ENCODE measurements around the gene PCDHB12. TPM values are rescaled to one million over a fixed set of nuclear protein-coding genes. Genes with fewer than 3 reads are reported as not detected.

The PCDHB12 gene
- total RNA-seq, 6 experiments from 2014 or later, result 0.51 to 0.83 (median 0.63) TPM

DNA sequence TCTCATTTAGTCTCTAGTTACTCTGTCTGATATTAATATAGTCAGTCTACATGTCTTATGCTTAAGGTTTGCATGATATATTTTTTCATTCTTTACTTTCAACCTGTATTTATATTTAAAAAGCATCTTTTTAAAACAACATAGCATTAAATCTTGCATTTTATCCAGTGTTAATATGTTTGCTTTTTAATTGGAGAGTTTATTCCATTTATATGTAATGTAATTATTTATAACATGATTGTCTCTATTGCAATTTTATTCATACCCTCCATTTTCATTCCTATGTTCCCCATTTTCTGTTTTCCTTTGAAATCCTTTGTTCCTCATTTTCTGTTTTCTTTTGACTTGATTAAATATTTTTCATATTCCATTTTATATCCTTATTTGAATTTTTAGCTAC is 49.9 kb downstream of the PCDHB12 start:
- Mint-ChIP-seq H3K4me3 (no peak overlapping the region), H3K27me3 (ENCODE audit: insufficient read depth) (no peaks in the 10 kb centered on the region), H3K36me3 (ENCODE audit: low read depth) (peaks cover 74% of the 10 kb centered on the region), H3K27ac (no peak overlapping the region), H3K9me3 (peaks cover 92% of the 10 kb centered on the region), H3K4me1 (ENCODE audit: low read depth) (no peaks in the 10 kb centered on the region)
- no peak for DNase-seq
- TF ChIP-seq, protein P1, sequence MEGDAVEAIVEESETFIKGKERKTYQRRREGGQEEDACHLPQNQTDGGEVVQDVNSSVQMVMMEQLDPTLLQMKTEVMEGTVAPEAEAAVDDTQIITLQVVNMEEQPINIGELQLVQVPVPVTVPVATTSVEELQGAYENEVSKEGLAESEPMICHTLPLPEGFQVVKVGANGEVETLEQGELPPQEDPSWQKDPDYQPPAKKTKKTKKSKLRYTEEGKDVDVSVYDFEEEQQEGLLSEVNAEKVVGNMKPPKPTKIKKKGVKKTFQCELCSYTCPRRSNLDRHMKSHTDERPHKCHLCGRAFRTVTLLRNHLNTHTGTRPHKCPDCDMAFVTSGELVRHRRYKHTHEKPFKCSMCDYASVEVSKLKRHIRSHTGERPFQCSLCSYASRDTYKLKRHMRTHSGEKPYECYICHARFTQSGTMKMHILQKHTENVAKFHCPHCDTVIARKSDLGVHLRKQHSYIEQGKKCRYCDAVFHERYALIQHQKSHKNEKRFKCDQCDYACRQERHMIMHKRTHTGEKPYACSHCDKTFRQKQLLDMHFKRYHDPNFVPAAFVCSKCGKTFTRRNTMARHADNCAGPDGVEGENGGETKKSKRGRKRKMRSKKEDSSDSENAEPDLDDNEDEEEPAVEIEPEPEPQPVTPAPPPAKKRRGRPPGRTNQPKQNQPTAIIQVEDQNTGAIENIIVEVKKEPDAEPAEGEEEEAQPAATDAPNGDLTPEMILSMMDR (IDR thresholded peaks at IDR 0.05), result no peak

DNA sequence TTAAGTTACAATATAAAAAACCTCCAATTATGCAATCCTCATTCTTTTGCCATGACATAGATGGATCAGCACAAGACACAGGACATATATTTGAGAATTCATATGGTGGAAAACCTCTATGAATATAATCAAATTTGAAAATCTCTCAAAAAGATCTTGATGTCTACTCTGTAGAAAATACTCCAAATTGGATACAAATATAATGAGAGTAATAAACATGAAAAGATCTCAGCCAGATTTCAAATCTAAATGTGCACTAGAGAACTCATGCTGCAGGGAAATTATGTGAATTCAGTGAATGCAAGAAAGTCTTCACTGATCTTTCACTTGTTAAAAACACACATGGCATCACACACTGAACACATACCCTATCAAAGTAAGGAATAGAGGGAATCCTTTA is 50.4 kb downstream of the PCDHB12 start:
- TF ChIP-seq, protein P1 (IDR thresholded peaks at IDR 0.05), result no peak
- Mint-ChIP-seq H3K4me1 (ENCODE audit: low read depth) (no peaks in the 10 kb centered on the region), H3K36me3 (ENCODE audit: low read depth) (peaks cover 73% of the 10 kb centered on the region), H3K4me3 (no peak overlapping the region), H3K27me3 (ENCODE audit: insufficient read depth) (no peaks in the 10 kb centered on the region), H3K27ac (no peak overlapping the region), H3K9me3 (peaks cover 97% of the 10 kb centered on the region)
- DNase-seq, result no peak

DNA sequence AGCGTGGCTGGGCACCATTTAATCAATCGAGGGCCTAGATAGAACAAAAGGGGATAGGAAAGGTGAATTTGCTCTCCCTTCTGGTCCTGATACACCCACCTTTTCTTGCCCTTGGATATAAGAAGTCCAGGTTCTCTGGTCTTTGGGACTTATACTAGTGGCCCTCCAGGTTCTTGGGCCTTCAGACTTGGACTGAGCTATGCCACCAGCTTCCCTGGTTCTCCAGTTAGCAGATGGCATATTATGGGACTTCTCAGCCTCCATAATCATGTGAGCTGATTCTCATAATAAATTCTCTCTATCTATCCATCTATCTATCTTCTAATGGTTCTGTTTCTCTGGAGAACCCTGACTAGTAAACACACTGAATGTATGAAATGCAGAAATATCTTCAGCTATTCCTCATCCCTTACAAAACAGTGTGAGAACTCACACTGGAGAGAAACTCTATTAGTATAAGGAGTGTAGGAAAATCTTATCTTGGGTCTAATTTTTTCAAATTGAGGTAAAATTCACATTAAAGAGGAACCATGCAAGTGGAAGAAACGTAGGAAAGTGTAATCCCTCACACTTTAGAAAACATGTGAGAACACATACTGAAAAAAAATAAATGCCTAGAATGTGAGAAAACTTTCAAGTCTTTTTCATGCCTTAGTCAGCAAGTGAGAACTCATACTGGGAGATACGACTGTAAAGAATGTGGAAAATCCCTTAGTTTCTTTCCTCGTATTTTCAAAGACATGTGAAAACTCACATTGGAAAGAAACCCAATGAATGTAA is 52.1 kb downstream of the PCDHB12 start:
- Mint-ChIP-seq H3K27me3 (ENCODE audit: insufficient read depth) (no peaks in the 10 kb centered on the region), H3K4me3 (no peak overlapping the region), H3K27ac (no peak overlapping the region), H3K36me3 (ENCODE audit: low read depth) (peaks cover 66% of the 10 kb centered on the region), H3K9me3 (peaks cover 97% of the 10 kb centered on the region), H3K4me1 (ENCODE audit: low read depth) (no peaks in the 10 kb centered on the region)
- DNase-seq, result no peak
- TF ChIP-seq, protein P1 (IDR thresholded peaks at IDR 0.05), result no peak

DNA sequence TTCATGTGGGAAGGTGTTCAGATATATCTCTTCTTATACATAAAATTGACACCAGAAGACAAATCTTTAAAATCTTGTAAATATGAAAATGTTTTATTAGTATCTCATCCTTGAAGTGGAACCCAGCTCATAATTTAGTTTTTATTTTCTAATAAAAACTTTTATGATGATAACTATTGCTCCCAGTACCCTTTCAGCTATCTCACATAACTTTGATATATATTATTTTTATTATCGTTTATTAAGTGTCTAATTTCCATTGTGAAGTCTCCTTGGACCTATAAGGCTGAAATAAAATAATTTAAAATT is 52.7 kb downstream of the PCDHB12 start:
- no peak for DNase-seq
- H3K4me1 Mint-ChIP-seq (ENCODE audit: low read depth), result no peaks in the 10 kb centered on the region
- no peak overlapping the region for H3K27ac Mint-ChIP-seq
- H3K27me3 Mint-ChIP-seq (ENCODE audit: insufficient read depth), result no peaks in the 10 kb centered on the region
- TF ChIP-seq, protein P1 (IDR thresholded peaks at IDR 0.05), result no peak
- peaks cover 97% of the 10 kb centered on the region for H3K9me3 Mint-ChIP-seq
- H3K36me3 Mint-ChIP-seq (ENCODE audit: low read depth), result peaks cover 66% of the 10 kb centered on the region
- H3K4me3 Mint-ChIP-seq, result no peak overlapping the region

Other genes with a start within 250 kb of the PCDHB12 start
- not detected for gene PCDHAC2, start 242.2 kb upstream of the PCDHB12 start, total RNA-seq (2021; fragmentation: NEBNext Ultra II Directional; extraction: Animal tissue kit (Norgen Biotek cat#: 25700))
- gene PCDHB1, start 157.3 kb upstream of the PCDHB12 start, total RNA-seq (2021; fragmentation: NEBNext Ultra II Directional; extraction: Animal tissue kit (Norgen Biotek cat#: 25700)), result not detected
- gene PCDHB2, start 114.1 kb upstream of the PCDHB12 start, total RNA-seq (2021; fragmentation: NEBNext Ultra II Directional; extraction: Animal tissue kit (Norgen Biotek cat#: 25700)), result 1 to 10 TPM; 4.1 to 8.6 (median 5.3) TPM
- gene PCDHB3, start 108.2 kb upstream of the PCDHB12 start, total RNA-seq (2021; fragmentation: NEBNext Ultra II Directional; extraction: Animal tissue kit (Norgen Biotek cat#: 25700)), result under 1 TPM; 0.20 to 0.36 (median 0.30) TPM
- gene PCDHB4, start 86.9 kb upstream of the PCDHB12 start, total RNA-seq (2021; fragmentation: NEBNext Ultra II Directional; extraction: Animal tissue kit (Norgen Biotek cat#: 25700)), result under 1 TPM; 0.24 to 0.80 (median 0.51) TPM
- under 1 TPM; 0.08 to 0.43 (median 0.23) TPM for gene PCDHB5, start 73.5 kb upstream of the PCDHB12 start, total RNA-seq (2021; fragmentation: NEBNext Ultra II Directional; extraction: Animal tissue kit (Norgen Biotek cat#: 25700))
- gene PCDHB6, start 58.7 kb upstream of the PCDHB12 start, total RNA-seq (2021; fragmentation: NEBNext Ultra II Directional; extraction: Animal tissue kit (Norgen Biotek cat#: 25700)), result under 1 TPM; 0.14 to 0.94 (median 0.70) TPM
- under 1 TPM; 0.38 to 0.97 (median 0.46) TPM for gene PCDHB7, start 36.1 kb upstream of the PCDHB12 start, total RNA-seq (2021; fragmentation: NEBNext Ultra II Directional; extraction: Animal tissue kit (Norgen Biotek cat#: 25700))
- gene PCDHB8, start 30.9 kb upstream of the PCDHB12 start, total RNA-seq (2021; fragmentation: NEBNext Ultra II Directional; extraction: Animal tissue kit (Norgen Biotek cat#: 25700)), result 1 to 10 TPM in 4 of 6 experiments, under 1 TPM in 2; 0.88 to 2.9 (median 2.1) TPM
- 1 to 10 TPM; 1.7 to 4.0 (median 3.5) TPM for gene PCDHB16, start 26.3 kb upstream of the PCDHB12 start, total RNA-seq (2021; fragmentation: NEBNext Ultra II Directional; extraction: Animal tissue kit (Norgen Biotek cat#: 25700))
- 1 to 10 TPM; 1.0 to 2.5 (median 1.6) TPM for gene PCDHB9, start 21.6 kb upstream of the PCDHB12 start, total RNA-seq (2021; fragmentation: NEBNext Ultra II Directional; extraction: Animal tissue kit (Norgen Biotek cat#: 25700))
- gene PCDHB10, start 16.4 kb upstream of the PCDHB12 start, total RNA-seq (2021; fragmentation: NEBNext Ultra II Directional; extraction: Animal tissue kit (Norgen Biotek cat#: 25700)), result 1 to 10 TPM in 4 of 6 experiments, under 1 TPM in 2; 0.78 to 1.3 (median 1.1) TPM
- gene PCDHB11, start 9.1 kb upstream of the PCDHB12 start, total RNA-seq (2021; fragmentation: NEBNext Ultra II Directional; extraction: Animal tissue kit (Norgen Biotek cat#: 25700)), result under 1 TPM; 0.33 to 0.54 (median 0.47) TPM
- gene PCDHB13, start 5.2 kb downstream of the PCDHB12 start, total RNA-seq (2021; fragmentation: NEBNext Ultra II Directional; extraction: Animal tissue kit (Norgen Biotek cat#: 25700)), result 1 to 10 TPM; 3.0 to 4.5 (median 3.8) TPM
- gene PCDHB14, start 14.6 kb downstream of the PCDHB12 start, total RNA-seq (2021; fragmentation: NEBNext Ultra II Directional; extraction: Animal tissue kit (Norgen Biotek cat#: 25700)), result 1 to 10 TPM; 1.8 to 3.5 (median 2.7) TPM
- 1 to 10 TPM in 3 of 6 experiments, under 1 TPM in 3; 0.45 to 1.4 (median 0.99) TPM for gene PCDHB15, start 36.7 kb downstream of the PCDHB12 start, total RNA-seq (2021; fragmentation: NEBNext Ultra II Directional; extraction: Animal tissue kit (Norgen Biotek cat#: 25700))
- under 1 TPM in 1 of 6 experiments, not detected in 5; 0.17 TPM for gene SLC25A2, start 95.3 kb downstream of the PCDHB12 start, total RNA-seq (2021; fragmentation: NEBNext Ultra II Directional; extraction: Animal tissue kit (Norgen Biotek cat#: 25700))
- 10 to 100 TPM; 72.7 to 98.9 (median 74.8) TPM for gene TAF7, start 112.1 kb downstream of the PCDHB12 start, total RNA-seq (2021; fragmentation: NEBNext Ultra II Directional; extraction: Animal tissue kit (Norgen Biotek cat#: 25700))
- gene PCDHGA1, start 121.8 kb downstream of the PCDHB12 start, total RNA-seq (2021; fragmentation: NEBNext Ultra II Directional; extraction: Animal tissue kit (Norgen Biotek cat#: 25700)), result 1 to 10 TPM in 4 of 6 experiments, under 1 TPM in 2; 0.91 to 1.6 (median 1.2) TPM
- gene PCDHGA2, start 130.0 kb downstream of the PCDHB12 start, total RNA-seq (2021; fragmentation: NEBNext Ultra II Directional; extraction: Animal tissue kit (Norgen Biotek cat#: 25700)), result 1 to 10 TPM; 1.3 to 3.7 (median 1.5) TPM
- gene PCDHGA3, start 135.1 kb downstream of the PCDHB12 start, total RNA-seq (2021; fragmentation: NEBNext Ultra II Directional; extraction: Animal tissue kit (Norgen Biotek cat#: 25700)), result 10 to 100 TPM in 1 of 6 experiments, 1 to 10 TPM in 5; 1.9 to 10.2 (median 2.7) TPM
- gene PCDHGB1, start 141.4 kb downstream of the PCDHB12 start, total RNA-seq (2021; fragmentation: NEBNext Ultra II Directional; extraction: Animal tissue kit (Norgen Biotek cat#: 25700)), result 1 to 10 TPM; 2.6 to 4.5 (median 3.4) TPM
- gene PCDHGA4, start 146.3 kb downstream of the PCDHB12 start, total RNA-seq (2021; fragmentation: NEBNext Ultra II Directional; extraction: Animal tissue kit (Norgen Biotek cat#: 25700)), result 1 to 10 TPM; 3.6 to 6.3 (median 5.2) TPM
- gene PCDHGB2, start 151.3 kb downstream of the PCDHB12 start, total RNA-seq (2021; fragmentation: NEBNext Ultra II Directional; extraction: Animal tissue kit (Norgen Biotek cat#: 25700)), result 10 to 100 TPM in 1 of 6 experiments, 1 to 10 TPM in 5; 4.4 to 10.3 (median 5.5) TPM
- 1 to 10 TPM in 3 of 6 experiments, under 1 TPM in 3; 0.74 to 1.8 (median 1.0) TPM for gene PCDHGA5, start 155.4 kb downstream of the PCDHB12 start, total RNA-seq (2021; fragmentation: NEBNext Ultra II Directional; extraction: Animal tissue kit (Norgen Biotek cat#: 25700))
- gene PCDHGB3, start 161.5 kb downstream of the PCDHB12 start, total RNA-seq (2021; fragmentation: NEBNext Ultra II Directional; extraction: Animal tissue kit (Norgen Biotek cat#: 25700)), result 1 to 10 TPM; 3.9 to 4.5 (median 4.3) TPM
- 1 to 10 TPM; 1.8 to 2.8 (median 2.8) TPM for gene PCDHGA6, start 165.2 kb downstream of the PCDHB12 start, total RNA-seq (2021; fragmentation: NEBNext Ultra II Directional; extraction: Animal tissue kit (Norgen Biotek cat#: 25700))
- 10 to 100 TPM in 4 of 6 experiments, 1 to 10 TPM in 2; 2.4 to 12.5 (median 11.6) TPM for gene PCDHGA7, start 174.0 kb downstream of the PCDHB12 start, total RNA-seq (2021; fragmentation: NEBNext Ultra II Directional; extraction: Animal tissue kit (Norgen Biotek cat#: 25700))
- 10 to 100 TPM in 4 of 6 experiments, 1 to 10 TPM in 2; 2.4 to 19.6 (median 16.6) TPM for gene PCDHGB4, start 179.0 kb downstream of the PCDHB12 start, total RNA-seq (2021; fragmentation: NEBNext Ultra II Directional; extraction: Animal tissue kit (Norgen Biotek cat#: 25700))
- gene PCDHGA8, start 183.9 kb downstream of the PCDHB12 start, total RNA-seq (2021; fragmentation: NEBNext Ultra II Directional; extraction: Animal tissue kit (Norgen Biotek cat#: 25700)), result 1 to 10 TPM in 1 of 6 experiments, under 1 TPM in 5; 0.52 to 1.0 (median 0.90) TPM
- gene PCDHGB5, start 189.2 kb downstream of the PCDHB12 start, total RNA-seq (2021; fragmentation: NEBNext Ultra II Directional; extraction: Animal tissue kit (Norgen Biotek cat#: 25700)), result 10 to 100 TPM in 2 of 6 experiments, 1 to 10 TPM in 4; 8.8 to 14.6 (median 9.6) TPM
- 1 to 10 TPM in 2 of 6 experiments, under 1 TPM in 4; 0.69 to 1.6 (median 0.88) TPM for gene PCDHGA9, start 194.1 kb downstream of the PCDHB12 start, total RNA-seq (2021; fragmentation: NEBNext Ultra II Directional; extraction: Animal tissue kit (Norgen Biotek cat#: 25700))
- gene PCDHGB6, start 199.3 kb downstream of the PCDHB12 start, total RNA-seq (2021; fragmentation: NEBNext Ultra II Directional; extraction: Animal tissue kit (Norgen Biotek cat#: 25700)), result 1 to 10 TPM in 4 of 6 experiments, under 1 TPM in 2; 0.79 to 1.4 (median 1.1) TPM
- gene PCDHGA10, start 204.3 kb downstream of the PCDHB12 start, total RNA-seq (2021; fragmentation: NEBNext Ultra II Directional; extraction: Animal tissue kit (Norgen Biotek cat#: 25700)), result 1 to 10 TPM in 1 of 6 experiments, under 1 TPM in 5; 0.61 to 1.3 (median 0.78) TPM
- 10 to 100 TPM in 2 of 6 experiments, 1 to 10 TPM in 4; 5.8 to 21.7 (median 6.8) TPM for gene PCDHGB7, start 209.0 kb downstream of the PCDHB12 start, total RNA-seq (2021; fragmentation: NEBNext Ultra II Directional; extraction: Animal tissue kit (Norgen Biotek cat#: 25700))
- 10 to 100 TPM in 3 of 6 experiments, 1 to 10 TPM in 3; 2.3 to 11.4 (median 9.8) TPM for gene PCDHGA11, start 212.3 kb downstream of the PCDHB12 start, total RNA-seq (2021; fragmentation: NEBNext Ultra II Directional; extraction: Animal tissue kit (Norgen Biotek cat#: 25700))
- gene PCDHGA12, start 221.8 kb downstream of the PCDHB12 start, total RNA-seq (2021; fragmentation: NEBNext Ultra II Directional; extraction: Animal tissue kit (Norgen Biotek cat#: 25700)), result 10 to 100 TPM in 4 of 6 experiments, 1 to 10 TPM in 2; 8.8 to 21.0 (median 18.9) TPM